Measurements from ENCODE around the gene TNRC6B.
"Not testable (repeated sequence)": the region's sequence is repeated elsewhere in the genome, so short reads cannot be mapped to it uniquely, and the experiment has no call there.

Gene TNRC6B

DNA sequence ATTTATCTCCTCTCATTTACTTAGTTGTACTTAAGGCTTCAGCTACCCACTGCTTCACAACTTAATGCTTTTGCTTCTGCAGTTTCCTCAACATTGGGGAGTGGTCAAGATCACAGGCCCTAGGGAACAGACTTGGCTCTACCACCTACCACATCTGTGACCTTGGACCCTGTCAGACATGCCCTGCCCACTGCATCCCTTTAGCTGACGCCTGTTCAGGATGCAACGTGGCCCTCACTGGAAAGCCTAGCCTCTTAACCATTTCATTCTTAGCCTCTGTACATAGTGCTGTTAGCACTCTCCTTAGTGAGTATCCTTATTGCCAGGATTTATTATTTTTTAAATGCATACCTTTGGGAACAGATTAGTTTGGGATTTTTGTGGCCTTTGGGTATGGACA lies 34.4 kb downstream of the TNRC6B start:
- DNase-seq (ENCODE audit: low read depth): peak; percentile 31

DNA sequence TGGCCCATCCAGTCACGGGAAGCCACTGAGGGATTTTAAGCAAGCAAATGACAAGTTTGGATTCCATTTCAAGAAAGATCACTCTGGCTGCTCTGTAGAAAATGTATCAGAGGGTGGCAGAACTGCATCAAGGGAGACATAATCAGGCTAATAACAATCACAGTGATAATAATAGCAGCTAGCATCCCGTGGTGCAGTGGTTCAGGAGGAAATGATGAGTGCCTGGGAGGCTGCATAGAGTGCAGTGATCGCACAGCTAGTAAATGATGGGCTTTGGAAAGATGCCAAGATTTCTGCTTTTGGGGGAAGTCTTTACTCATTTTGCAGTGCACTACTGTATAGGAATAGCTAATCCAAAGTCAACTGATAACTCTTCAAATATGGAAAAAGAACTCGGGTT lies 35.8 kb downstream of the TNRC6B start:
- no peak for DNase-seq (ENCODE audit: low read depth)

GRCh38 chr22:40215266-40215665 lies 37.5 kb downstream of the TNRC6B start:
- peak; percentile 46 for DNase-seq (ENCODE audit: low read depth)

DNA sequence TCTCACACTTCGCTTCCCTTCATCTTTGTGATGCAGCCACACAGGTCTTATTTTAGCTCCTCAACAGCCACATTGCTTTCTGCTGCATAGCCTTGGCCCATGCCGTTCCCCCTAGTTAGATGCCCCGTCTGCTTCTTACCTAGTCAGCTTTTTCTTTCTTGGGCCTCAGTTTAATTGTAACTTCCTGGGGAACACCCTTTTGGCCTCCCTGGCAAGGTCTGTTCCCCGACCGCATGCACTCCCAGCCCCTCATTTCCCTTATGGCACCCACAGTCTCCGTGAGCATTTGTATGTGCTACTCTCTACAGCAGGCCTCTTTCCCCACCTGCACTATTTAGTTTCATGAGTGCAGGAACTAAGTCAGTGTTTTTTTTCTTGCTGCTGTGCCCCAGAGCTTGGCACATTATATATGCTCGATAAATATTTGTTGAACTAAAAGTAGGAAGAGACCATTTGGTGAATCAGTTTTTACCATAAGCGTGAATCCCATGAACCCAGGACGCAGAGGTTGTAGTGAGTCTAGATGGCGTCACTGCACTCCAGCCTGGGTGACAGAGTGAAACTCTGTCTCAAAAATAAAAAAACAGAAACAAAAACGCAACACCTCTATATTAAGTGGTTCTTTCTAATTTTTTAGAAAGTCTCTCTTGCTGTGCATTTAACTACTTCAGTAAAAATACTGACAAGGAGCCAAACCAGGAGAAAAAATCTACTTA lies 38.5 kb downstream of the TNRC6B start:
- DNase-seq (ENCODE audit: low read depth): no peak

DNA sequence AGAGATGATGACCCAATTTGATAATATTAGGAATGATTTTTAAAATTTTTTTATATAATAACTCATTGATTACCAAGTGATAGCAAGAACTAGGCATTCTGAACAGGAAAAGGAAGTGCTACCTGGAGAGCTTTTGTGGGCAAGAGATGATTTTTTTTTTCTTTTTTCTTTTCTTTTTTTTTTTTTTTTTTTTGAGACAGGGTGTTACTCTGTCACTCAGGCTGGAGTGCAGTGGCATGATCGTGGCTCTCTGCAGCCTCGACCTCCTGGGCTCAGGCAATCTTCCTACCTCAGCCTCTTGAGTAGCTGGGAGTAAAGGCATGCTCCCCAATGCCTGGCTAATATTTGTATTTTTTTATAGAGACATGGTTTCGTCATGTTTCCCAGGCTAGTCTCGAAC lies 40.4 kb downstream of the TNRC6B start:
- DNase-seq (ENCODE audit: low read depth): no peak

DNA sequence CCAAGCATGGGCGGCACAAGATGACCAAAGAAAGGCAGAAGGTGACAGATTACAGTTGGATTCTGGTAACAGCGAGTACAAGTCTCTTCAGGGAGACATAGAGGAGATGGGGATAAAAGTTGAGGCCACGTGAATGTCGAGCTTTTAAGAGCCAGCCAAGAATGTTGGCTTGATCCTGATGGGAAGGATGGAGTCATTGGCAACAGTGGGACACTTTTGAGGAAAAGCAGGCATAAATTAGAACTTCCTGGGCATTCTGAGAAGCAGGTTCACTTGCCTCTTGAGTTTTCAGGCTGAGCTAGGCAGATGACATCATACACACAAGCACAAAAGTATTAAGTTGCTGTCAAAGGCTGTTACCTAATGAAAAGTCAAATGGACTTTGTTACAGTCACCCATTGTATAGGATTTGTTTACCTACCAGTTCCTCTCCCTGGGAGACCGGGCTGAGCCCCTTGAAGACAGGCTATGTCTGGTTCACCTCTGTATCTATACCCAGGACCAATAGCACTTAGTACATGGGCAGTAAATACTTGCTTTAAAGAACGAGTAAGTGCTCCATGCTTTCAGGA lies 41.1 kb downstream of the TNRC6B start:
- no peak for DNase-seq (ENCODE audit: low read depth)

DNA sequence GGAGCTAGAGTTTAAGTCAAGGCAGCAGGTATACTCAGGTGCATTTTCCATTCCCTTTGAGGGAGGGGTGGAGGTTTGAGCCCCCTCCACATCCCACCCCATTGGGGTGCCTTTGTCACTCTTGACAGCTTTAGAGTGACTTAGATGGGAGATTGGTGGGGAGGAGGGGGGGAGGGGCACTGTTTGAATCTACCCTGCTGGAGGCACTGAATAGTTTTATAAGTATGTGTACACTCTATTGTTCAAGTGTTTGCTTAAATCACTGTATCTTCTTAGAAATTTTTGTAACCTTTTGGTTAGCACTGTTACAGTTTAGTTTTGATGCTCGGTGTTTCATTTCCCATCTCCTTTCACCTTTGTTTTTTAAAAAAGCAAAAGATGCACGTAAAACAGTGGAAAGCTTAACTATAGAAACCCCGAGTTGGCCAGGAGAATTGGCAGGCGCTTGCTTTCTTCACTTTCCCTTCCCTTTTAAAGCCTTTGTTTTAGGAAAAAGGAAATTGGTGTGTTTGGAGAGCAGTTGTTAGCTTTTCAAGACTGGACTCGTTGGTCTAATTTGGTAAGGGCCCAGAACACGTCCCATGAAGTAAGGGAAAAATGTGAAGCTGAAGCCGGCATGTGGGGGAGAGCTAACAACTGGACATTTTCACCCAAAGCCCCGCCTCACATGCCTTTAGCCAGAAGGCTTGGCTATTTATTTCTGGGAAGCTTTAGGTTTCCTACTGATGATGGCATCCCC lies 42.8 kb downstream of the TNRC6B start:
- no peak for DNase-seq (ENCODE audit: low read depth)

DNA sequence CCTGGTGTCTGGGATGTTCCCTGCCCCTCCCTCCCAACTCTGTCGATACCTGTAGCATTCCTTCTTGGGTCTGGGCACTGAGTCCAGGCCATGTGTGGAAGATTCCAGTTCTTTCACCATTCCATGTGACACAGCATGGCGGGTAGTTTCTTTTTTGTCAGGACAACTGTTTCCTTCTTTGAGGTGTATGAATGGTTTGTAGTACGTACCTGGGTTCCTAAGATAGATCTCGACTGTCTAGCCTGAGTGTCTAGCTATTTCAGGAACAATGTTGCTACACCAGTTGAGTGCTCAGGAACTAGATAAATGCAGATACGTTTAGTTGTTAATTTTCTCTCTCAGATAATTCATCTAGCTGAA lies 43.3 kb downstream of the TNRC6B start:
- DNase-seq (ENCODE audit: low read depth): no peak

DNA sequence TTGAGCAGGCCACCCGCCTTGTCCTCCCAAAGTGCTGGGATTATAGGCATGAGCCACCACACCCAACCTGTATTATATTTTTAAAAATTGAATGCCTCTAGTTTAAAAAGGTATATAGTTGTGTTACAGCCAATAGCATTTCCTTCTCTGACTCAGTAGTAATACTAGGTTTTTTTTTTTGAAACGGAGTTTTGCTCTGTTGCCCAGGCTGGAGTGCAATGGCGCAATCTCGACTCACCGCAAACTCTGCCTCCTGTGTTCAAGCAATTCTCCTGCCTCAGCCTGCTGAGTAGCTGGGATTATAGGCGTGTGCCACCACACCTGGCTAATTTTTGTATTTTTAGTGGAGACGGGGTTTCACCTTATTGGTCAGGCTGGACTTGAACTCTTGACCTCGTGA lies 45.3 kb downstream of the TNRC6B start:
- not testable (repeated sequence) for DNase-seq (ENCODE audit: low read depth)

DNA sequence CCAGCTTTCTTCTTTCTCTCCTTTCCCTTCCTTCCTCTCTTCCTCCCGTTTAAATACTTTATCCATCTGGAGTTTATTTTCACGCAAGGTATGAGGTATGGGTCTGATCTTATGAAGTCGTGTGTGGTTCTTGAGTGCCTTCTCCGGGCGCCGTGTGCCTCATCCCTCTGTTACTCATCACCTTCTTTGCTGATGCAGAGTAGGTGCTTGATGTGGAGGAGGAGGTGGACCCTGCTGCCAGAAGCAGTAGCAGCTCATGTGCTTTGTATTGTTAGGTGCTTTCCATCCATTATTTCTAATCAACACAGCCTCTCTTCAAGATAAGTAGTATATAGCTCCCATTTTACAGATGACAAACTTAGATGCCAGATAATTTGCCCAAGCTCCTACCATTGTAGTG lies 47.0 kb downstream of the TNRC6B start:
- DNase-seq (ENCODE audit: low read depth): no peak

DNA sequence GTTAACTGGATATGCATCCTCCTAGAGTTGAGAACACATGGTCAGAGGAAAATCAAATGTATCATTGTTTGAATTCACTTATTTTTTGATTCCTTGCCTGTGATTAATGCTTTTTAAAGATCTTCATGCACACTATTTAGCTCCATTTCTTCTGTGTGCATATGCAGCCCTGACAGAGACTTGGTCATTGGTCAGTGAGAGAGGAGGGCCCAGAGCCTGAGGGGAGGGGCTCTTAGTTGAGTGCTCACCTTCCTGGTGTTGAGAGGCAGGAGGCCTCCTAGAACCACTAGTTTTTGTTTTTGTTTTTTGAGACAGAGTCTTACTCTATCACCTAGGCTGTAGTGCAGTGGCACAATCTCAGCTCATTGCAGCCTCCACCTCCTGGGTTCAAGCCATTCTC lies 48.9 kb downstream of the TNRC6B start:
- DNase-seq (ENCODE audit: low read depth): no peak

DNA sequence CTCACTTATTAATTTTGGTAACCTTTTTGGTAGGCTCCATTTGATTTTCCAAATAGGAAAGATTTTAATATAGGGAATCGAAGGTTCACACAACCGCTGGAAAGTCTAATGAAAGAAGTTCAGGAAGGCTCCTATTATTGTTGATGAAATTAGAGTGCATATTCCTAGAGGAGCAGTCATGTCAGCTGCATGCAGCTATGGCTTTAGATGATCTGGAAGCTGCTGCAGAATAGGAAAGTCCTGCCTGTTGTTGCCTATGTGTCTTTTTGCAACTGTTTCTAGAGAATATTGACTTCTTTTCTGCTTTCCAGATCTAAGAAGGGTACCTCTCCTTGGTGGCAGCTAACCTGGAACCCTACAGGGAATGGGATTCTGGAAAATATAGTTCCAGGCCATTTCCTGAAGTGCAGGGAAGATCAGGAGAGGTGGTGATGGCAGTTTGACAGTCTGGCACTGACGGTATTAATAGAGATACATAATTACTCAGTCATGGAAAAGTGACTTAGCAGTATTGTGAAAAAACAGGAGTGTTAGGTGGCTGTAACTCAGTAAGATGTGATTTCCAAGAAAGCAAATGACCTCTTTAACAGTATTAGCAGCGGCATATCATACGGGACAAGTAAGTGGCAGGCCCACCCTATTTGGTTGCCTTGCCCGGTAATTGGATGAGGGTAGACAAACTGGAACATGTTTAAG lies 54.0 kb downstream of the TNRC6B start:
- no peak for DNase-seq (ENCODE audit: low read depth)

DNA sequence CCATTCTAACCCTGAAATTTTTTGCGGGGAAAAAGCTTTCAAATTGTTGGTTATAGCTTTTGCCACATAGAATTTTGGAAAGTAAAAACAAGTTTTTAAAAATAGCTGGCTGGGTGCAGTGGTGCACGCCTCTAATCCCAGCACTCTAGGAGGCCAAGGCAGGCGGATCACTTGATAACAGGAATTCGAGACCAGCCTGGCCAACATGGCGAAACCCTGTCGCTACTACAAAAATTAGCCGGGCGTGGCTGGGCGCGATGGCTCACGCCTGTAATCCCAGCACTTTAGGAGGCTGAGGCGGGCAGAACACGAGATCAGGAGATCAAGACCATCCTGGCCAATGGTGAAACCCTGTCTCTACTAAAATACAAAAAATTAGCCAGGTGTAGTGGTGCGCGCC lies 54.9 kb downstream of the TNRC6B start:
- DNase-seq (ENCODE audit: low read depth): no peak

- no peak for DNase-seq (ENCODE audit: low read depth)
These were observed 56.2 kb downstream of the TNRC6B start for GRCh38 chr22:40233886-40234285.

- DNase-seq (ENCODE audit: low read depth): no peak
These were observed 56.9 kb downstream of the TNRC6B start for GRCh38 chr22:40234658-40235057.

DNA sequence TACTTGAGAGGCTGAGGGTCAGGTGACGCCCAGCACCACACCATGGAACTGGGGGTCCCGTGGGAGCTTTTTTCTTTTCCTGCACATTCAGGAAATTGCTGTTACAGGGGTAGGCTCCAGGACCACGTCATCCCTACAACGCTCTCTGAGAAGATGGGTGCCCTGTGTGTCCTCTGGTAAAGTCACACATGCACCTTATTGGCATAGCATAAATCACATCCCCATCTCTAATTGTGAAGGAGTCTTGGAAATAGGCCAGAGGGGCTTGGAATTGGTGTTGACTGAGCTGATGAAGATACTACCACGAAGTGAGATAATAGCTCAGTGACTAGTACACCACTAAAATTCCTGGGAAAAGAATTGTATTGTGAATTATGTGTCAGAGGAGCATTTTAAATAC lies 57.6 kb downstream of the TNRC6B start:
- DNase-seq (ENCODE audit: low read depth): no peak

DNA sequence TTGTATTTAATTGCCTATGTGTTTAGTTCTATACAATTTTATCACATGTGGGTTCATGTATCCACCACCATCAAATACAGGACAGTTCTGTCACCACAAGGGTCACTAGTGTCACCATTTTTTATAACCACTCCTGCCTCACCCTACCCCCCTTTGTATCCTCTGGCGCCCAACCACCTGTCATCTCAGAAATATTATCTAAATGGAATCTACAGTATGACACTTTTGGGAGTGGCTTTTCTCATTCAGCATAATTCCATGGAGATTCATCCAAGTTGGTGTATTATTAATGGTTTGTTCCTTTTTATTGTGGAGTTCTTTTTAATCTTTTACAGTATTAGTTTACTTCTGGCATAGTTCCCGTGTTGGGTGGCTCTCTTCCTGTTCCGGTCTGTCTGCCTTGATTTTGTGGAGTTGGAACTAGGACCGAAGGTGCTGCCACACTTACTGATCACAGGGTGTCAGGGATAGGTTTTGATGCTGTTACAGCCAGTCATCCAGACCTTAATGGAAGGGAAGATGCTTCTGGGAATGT lies 58.5 kb downstream of the TNRC6B start:
- no peak for DNase-seq (ENCODE audit: low read depth)

- DNase-seq (ENCODE audit: low read depth): no peak
These were observed 59.5 kb downstream of the TNRC6B start for GRCh38 chr22:40237241-40237640.

DNA sequence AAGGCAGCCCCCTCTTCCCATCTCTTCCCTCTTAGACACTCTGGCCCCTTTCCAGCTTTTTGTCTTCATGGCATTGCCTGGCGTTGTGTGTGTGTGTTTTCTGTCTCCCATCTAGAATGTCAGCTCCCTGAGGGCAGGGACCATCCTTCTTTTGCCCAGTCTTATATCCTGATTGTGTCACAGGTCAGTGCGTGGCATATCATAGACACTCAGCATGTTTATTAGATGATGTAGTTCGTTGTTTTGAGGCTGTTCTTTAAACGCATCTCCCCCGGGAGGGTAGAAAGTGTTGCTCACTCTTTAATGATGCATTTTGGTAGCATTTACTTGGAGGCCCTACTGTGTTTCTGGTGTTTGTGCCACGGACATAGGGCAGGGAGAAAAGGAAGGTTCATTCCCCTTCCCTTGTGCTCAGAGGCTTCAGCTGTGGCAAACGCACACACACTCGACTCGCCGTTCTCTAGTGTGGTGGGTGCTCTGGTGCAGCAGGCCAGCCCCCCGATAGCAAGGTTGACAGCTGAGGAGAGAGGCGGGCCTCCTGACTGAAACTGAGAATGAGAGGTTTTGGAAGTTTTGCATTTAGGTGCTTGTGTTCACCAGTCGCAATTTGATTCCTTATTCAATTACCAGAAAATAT lies 60.2 kb downstream of the TNRC6B start:
- peak; percentile 12 for DNase-seq (ENCODE audit: low read depth)

DNA sequence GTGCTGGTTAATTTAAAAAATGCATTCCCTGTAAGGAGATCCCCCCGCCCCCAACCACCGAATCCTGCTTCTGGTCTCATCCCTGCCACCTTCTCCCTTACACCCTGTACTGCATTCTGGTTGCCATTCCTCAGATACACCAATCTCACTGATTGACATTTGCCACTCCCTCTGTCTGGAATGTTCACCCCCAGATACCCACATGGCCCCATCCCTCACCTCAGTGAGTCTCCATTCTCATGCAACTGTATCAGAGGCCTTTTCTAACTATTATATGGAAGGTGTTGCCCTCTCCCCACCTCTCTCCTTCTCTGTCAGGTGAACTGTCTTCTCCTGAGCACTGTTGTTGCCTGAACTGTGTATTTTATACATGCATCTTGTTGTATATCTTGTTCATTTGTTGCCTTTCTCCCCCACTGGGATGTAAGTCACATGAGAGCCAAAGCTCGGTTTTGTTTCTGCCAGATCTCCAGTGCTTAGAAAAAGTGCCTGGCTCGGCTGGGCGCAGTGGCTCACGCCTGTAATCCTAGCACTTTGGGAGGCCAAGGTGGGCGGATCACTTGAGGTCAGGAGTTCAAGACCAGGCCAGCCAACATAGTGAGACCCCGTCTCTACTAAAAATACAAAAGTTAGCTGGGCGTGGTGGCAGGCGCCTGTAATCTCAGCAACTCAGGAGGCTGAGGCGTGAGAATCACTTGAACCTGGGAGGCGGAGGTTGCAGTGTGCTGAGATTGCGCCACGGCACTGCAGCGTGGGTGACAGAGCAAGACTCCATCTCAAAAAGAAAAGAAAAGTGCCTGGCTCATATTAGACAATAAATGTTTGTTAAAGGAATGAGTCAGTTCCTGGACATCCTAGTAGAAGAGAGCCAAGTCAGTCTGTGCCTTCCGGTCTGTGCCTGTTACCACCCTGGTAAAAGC lies 61.0 kb downstream of the TNRC6B start:
- DNase-seq (ENCODE audit: low read depth): peak; percentile 74

DNA sequence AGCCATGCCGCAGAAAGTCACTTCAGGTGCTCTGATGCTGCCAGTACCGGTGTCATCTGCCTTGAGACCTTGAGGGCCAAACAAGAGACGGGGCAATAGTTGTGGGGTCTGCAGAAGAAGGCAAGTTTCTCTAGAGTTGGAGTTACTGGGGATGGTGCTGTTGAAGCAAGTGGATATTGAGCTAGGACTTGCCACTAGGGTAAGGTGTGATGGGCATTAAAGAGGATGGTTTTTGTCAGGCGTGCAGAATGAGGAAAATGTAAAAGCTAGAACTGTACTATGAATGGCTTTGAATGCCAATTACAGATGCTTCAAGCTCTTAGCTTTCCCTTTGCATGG lies 61.6 kb downstream of the TNRC6B start:
- no peak for DNase-seq (ENCODE audit: low read depth)

All from fibroblast of gingiva (primary cell).